Measurements from ENCODE around the gene BAHCC1.

The BAHCC1 gene

DNA sequence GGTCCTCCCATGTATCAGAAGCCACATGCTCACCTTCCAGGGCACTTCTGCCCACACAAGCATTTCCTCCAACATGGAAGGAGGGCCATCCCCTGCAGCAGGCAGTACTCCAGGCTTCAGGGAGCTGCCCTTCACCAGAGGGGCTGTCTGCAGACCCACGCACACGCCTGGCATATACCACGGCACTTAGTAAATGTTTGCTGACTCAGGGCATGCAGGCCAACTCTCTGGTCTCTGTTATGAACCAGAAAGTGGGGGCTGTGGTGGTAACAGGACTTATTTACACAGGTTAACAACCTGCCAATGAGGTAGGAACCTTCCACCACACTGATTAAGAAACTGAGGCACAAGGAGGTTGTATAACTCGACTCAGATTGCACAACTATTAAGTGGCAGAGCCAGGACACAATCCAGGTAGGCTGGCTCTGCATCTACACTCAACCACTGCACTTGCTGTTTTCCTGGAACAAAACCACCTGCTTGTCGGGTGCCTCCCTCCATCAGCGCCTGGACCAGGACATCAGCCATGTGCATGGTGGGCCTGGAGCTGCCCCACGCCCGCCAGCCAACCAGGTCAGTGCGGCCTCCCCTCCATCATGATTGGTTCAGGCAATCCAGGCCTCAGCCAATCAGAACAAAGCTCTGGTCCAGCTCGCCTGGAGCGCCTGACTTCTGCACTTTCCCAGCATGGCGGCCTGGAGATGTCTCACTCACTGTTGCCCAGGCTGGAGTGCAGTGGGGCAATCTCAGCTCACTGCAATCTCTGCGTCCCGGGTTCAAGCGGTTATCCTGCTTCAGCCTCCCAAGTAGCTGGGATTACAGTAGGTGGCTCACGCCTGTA lies 98.2 kb downstream of the BAHCC1 start:
- DNase-seq (ENCODE audit: low spot score) = no peak

GRCh38 chr17:81494626-81495377 lies 99.5 kb downstream of the BAHCC1 start:
- no peak for DNase-seq (ENCODE audit: low spot score)

GRCh38 chr17:81498953-81499600 lies 103.8 kb downstream of the BAHCC1 start:
- DNase-seq (ENCODE audit: low spot score) = no peak

DNA sequence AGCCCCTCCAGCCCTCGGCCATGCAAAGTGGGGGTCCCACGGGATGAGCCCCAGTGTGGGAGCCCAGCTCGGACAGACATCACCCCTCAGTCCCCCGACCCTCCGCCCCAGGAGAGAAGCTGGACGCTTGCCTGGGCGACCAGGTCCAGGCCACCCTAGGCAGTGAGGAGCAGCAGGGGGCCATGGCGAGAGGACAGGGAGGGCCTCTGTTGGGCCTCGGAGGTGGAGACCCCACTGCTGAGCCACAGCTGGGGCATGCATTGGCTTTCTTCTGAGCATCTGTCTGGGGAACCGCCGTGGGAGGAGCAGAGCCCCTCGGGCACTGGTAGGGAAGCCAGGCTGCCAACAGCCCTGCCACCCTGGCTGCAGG lies 104.3 kb downstream of the BAHCC1 start:
- no peak for DNase-seq (ENCODE audit: low spot score)

DNA sequence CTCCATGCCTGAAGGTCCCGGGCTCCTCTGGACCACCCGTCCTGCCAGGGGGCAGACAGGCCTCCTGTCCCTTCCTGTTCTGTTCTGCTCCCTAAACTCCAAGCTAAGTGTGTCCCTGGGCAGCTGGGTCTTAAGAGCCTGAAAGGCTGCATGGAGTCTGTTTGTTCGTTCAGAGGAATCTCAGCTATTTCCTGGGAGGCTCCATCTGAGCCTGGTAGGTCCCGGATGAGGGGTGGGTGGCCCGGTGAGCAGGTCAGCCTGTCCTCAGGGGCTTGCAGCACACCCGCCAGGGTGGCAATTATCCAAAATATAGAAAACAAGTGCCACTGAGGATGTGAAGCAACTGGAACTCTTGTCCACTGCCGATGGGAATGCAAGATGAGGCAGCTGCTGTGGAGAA lies 104.8 kb downstream of the BAHCC1 start:
- no peak for DNase-seq (ENCODE audit: low spot score)

DNA sequence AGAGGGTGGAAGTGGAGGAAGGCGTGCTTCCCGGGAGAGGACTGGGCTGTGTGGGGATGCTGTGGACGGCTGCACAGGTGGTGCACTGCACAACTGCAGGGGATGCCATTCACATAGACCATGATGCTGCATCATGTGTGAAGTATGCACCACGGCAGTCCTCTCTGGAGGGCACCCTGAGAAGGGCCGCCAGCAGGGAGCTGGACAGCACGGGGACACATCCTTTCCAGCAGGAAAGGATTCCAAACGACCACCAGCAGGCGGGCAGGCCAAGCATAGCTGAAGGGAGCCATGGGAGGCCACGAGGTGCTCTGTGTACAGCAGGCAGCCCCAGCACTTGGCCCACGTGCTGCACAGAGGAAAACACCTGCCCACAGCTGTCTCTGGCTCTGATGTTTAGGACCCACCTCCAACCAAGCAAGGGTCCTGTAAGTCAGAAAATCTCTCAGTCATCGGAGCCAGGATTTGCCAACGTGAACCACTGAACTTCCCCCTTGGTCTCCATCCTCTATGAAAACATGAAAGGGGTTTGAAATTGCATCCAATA lies 107.3 kb downstream of the BAHCC1 start:
- DNase-seq (ENCODE audit: low spot score) = no peak

GRCh38 chr17:81503619-81504018 lies 108.4 kb downstream of the BAHCC1 start:
- DNase-seq (ENCODE audit: low spot score) = no peak

DNA sequence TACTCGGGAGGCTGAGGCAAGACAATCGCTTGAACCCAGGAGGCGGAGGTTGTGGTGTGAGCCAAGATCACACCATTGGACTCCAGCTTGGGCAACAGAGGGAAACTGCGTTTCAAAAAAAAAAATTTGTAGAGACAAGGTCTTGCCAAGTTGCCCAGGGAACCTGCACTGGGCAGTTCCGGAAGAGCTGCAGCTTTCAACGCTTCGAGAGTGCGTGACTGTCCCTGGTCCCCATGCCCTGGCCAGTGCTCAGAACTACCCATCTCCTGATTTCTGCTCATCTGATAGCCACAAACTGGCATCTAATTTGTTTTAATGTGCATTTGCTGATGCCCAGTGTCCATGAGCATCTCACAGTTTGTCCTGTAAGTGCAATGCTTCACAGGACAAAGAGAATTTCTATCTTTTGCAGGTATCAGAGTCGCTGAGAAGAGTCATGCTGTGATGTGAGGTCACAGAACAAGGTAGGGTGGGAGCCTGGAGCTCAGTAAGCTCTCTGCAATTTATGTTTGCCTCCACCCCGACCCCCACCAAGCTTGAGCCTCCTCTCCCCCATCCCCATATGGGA lies 113.5 kb downstream of the BAHCC1 start:
- DNase-seq (ENCODE audit: low spot score) = no peak

DNA sequence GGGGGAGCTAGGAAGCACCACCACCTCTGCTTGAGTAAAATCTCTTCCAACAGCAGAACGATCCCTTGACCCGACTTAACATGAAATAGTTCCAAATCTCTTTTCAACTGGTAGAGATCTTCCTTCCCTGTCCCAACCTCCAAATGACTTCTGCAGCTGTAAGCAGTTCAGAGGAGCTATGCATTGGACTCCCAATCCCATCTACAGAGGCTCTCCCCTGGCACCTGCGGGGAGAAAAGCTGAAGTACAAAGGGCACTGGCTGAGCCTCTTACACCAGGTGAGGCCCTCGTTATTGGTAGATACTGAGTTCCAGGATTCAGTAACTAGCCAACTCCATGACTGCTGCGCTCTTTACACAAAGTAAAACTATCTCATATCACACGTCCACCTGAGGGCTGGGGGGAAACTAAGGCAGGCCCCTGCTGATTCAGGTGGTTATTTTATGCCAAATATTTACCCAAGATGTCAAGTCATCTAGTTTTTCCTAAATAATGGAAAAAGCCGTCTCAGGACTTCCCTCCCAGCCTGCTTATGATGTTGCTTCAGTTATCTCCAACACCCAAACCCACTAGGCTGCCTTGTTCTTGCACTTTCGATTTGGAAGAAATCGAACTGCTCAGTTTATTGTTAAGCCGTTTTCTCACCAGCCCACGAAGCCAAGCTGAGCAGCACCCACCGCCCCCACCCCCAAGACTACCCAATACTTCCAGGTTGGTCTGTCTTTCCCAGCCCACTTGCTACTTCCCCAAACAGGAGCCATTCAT lies 114.1 kb downstream of the BAHCC1 start:
- DNase-seq (ENCODE audit: low spot score) = no peak

GRCh38 chr17:81509972-81510784 lies 114.9 kb downstream of the BAHCC1 start:
- no peak for DNase-seq (ENCODE audit: low spot score)

DNA sequence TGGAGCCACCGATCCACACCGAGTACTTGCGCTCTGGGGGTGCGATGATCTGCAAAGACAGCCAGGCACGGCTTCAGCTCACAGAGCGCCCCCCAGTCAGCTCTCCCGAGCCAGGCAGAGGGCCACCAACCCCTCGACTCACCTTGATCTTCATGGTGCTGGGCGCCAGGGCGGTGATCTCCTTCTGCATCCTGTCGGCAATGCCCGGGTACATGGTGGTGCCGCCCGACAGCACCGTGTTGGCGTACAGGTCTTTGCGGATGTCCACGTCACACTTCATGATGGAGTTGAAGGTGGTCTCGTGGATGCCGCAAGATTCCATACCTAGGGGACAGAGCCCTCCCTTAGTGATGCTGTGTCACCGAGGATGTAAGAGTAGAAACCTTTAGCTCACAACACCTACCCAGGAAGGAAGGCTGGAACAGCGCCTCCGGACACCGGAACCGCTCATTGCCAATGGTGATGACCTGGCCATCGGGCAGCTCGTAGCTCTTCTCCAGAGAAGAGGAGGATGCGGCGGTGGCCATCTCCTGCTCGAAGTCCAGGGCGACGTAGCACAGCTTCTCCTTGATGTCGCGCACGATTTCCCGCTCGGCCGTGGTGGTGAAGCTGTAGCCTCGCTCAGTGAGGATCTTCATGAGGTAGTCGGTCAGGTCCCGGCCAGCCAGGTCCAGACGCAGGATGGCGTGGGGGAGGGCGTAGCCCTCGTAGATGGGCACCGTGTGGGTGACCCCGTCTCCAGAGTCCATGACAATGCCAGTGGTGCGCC lies 115.7 kb downstream of the BAHCC1 start:
- DNase-seq (ENCODE audit: low spot score) = no peak

DNA sequence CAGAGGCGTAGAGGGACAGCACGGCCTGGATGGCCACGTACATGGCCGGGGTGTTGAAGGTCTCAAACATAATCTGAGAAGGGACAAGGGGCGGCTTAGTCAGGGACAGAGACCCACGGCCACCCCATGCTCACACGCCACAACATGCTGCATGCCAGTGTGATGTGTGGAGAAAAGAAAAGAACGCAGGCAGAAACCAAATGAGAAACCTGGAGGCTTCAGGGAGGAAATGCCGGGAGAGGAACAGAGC lies 116.2 kb downstream of the BAHCC1 start:
- no peak for DNase-seq (ENCODE audit: low spot score)

GRCh38 chr17:81511804-81512561 lies 116.7 kb downstream of the BAHCC1 start:
- DNase-seq (ENCODE audit: low spot score) = no peak

DNA sequence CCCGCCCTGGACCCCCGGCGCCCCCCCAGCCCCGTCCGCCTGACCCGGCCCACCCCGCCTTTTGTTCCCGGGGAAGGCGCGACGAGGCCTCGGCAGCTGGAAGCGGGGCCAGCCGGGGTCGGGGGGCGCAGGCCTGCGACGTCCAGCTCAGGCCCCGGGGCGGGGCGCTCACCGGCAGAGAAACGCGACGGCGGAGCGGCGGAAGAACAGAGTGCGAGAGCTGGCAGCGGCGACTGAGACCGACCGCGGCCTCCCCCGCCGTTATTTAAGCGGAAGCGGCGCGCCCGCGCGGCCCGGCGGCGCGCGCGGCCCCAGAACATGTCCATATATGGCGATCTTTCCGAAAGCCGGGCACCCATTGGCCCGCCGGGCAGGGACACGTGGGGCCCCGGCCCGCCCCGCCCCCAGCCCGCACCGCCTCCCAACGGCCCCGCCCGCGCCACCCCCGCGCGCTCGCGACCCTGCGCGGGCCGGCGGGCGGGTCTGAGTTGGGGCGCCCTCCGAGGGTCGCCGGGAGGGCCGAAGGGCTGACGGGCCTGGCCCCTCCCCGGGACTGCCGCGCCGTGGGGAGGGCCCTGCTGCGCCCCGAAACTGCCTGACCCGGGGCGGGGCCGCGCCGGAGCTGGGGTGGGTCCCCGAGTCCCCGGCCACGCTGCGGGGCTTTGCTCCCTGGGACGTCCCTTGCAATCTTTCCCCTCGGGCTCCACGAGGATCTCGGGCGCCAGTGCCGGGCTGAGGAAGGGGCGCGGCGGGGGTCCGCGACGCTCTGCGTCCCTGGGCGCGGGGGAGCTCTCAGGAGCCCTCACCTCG lies 117.5 kb downstream of the BAHCC1 start, which contains the start of gene ACTG1:
ACTG1 (minus strand) TSS at position 238 of the 810 bp plus-strand sequence. CDS start 445 bp downstream, outside the sequence.
- peak; percentile 98 for DNase-seq (ENCODE audit: low spot score)

- DNase-seq (ENCODE audit: low spot score) = no peak
Observed at GRCh38 chr17:81513372-81513752, 118.1 kb downstream of the BAHCC1 start.

DNA sequence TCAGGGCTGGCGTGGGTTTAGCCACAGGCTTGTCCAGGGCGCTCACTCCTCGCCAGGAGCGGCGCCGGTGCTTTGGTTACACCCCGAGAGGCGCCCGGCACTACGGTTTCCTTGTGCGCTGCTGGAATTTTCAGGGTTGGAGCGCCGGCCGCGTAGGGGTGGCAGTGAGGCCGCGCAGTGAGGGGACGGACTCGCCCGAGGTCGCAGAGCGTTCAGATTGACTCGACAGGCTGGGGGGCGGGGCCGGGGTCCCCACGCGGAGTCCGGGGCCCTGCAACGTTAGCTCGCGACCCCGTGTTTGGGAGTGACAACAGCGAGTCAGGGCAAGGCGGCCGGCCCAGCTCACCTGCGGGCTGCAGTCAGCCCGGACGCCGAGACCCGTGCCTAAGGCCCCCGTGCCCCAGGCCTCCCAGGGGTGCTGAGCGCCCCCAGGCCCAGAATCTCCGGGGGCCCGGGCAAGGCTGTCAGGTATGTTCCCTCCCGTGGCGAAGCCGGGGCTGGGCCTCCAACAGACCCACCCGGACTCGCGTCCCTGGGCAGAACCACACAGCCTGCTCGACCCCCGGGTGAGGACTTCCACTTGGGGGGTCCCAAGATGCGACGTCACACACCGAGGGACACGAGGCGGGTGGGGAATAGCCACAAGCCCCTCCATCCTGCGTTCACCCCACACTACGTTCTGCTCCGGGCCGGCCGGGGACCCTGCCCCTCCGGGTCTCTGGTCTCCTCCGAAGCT lies 118.7 kb downstream of the BAHCC1 start:
- no peak for DNase-seq (ENCODE audit: low spot score)

DNA sequence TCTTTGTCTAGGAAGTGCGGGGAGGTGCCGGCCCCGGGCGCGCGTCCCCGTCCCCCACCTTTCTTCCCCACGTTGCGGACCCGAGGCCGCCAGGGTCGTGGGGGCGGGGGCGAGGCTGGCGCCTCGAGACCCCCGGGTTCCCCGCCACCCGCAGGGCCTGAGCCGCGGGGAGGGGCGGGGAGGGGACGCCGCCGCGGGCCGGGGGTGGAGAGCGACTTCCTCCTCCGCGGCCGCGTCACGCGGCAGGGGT lies 119.2 kb downstream of the BAHCC1 start:
- no peak for DNase-seq (ENCODE audit: low spot score)

Measured in HuH-7.5 (cell line).